Measurements from ENCODE around the gene PPFIA4. TPM values are rescaled to one million over a fixed set of nuclear protein-coding genes. Genes with fewer than 3 reads are reported as not detected.

Gene PPFIA4
- total and polyA plus RNA-seq, 8 donors: 0.09 to 0.82 (median 0.36) TPM

DNA sequence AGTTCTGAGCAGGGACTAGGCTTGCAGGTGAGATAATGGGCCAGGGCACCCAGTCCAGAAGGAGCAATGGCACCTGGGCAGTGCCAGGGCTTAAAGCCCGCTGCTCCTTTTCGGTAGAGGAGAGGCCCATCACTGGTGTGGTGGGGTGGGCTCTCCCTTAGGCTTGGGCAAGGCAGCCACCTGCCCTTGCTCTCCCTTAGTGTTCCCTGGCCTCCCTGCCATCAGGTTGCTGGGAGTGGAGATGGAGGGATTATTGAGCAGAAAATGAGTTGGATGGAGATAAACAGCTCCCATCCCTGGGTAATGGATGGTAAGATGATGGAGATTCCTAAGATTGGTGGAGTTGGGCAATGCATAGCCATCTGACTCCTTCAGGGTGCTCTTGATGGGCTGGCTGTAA is 51.7 kb downstream of the PPFIA4 start:
- DNase-seq (no peak), FAIRE-seq (no peak), ATAC-seq (no peak)
- Histone ChIP-seq H3K27me3 (peaks cover 0 to 7% (median 0%) of the 10 kb centered on the region in 4 donors), H3K4me1 (no peaks in the 10 kb centered on the region), H3K4me3 (no peak overlapping the region), H3K27ac (no peak overlapping the region), H3K36me3 (no peaks in the 10 kb centered on the region), H3K9me3 (no peaks in the 10 kb centered on the region)
- WGBS, 2 donors: 82 to 100% methylated on average over 2 of the region's 2 CpGs
- TF ChIP-seq, protein P1, sequence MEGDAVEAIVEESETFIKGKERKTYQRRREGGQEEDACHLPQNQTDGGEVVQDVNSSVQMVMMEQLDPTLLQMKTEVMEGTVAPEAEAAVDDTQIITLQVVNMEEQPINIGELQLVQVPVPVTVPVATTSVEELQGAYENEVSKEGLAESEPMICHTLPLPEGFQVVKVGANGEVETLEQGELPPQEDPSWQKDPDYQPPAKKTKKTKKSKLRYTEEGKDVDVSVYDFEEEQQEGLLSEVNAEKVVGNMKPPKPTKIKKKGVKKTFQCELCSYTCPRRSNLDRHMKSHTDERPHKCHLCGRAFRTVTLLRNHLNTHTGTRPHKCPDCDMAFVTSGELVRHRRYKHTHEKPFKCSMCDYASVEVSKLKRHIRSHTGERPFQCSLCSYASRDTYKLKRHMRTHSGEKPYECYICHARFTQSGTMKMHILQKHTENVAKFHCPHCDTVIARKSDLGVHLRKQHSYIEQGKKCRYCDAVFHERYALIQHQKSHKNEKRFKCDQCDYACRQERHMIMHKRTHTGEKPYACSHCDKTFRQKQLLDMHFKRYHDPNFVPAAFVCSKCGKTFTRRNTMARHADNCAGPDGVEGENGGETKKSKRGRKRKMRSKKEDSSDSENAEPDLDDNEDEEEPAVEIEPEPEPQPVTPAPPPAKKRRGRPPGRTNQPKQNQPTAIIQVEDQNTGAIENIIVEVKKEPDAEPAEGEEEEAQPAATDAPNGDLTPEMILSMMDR (IDR thresholded peaks at IDR 0.05): no peak
- intact Hi-C loops (cut with DNase I): no loop called here

DNA sequence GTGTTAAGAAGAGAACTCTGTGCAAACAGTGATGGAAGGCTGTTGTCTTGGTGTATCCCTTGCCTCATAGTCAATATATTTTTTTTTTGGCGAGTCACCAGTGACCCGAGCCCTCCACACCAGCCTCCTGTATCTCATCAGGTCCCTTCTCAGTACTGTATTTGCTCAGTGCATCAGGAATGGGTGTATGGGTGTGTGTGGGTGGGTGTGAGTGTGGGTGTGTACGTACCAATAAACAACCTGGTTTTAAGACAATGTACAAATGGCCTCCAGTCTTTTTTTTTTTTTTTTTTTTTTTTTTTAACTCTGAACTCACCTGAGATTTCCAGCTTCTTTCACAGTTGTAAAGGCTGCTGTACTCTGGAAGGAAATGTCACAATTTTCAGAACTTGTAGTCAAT is 52.2 kb downstream of the PPFIA4 start:
- intact Hi-C loops (cut with DNase I): no loop called here
- WGBS, 2 donors: 52 to 73% methylated on average over 3 of the region's 3 CpGs
- TF ChIP-seq, protein P1 (IDR thresholded peaks at IDR 0.05): no peak
- H3K27ac ChIP-seq: no peak overlapping the region
- H3K27me3 ChIP-seq: peaks cover 0 to 7% (median 0%) of the 10 kb centered on the region in 4 donors
- H3K9me3 ChIP-seq: no peaks in the 10 kb centered on the region
- ATAC-seq: no peak
- no peak overlapping the region for H3K4me3 ChIP-seq
- no peak for FAIRE-seq
- no peak for DNase-seq
- H3K36me3 ChIP-seq: no peaks in the 10 kb centered on the region
- no peaks in the 10 kb centered on the region for H3K4me1 ChIP-seq

DNA sequence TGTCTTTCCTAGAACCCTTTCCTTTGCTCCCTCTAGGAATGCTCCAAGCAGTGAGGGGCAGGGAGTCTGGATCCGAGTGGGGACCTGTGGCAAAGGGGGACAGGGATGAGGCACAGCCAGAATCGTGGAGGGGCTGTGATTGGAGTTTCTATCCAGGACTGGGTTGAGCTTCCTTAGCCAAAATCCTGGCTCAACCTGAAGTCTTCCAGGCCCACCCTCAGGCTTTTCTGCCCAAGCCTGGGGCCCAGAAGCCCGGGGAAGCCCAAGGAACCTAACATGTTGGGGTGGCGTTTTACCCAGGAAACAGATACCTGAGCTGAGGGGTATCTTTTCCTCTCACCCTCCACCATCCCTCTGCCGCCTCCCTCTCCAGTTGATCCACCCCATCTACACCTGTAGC is 54.2 kb downstream of the PPFIA4 start:
- no peak for ATAC-seq
- Histone ChIP-seq H3K36me3 (no peaks in the 10 kb centered on the region), H3K9me3 (no peaks in the 10 kb centered on the region), H3K4me3 (no peak overlapping the region), H3K27ac (no peak overlapping the region), H3K4me1 (no peaks in the 10 kb centered on the region), H3K27me3 (peaks cover 0 to 7% (median 0%) of the 10 kb centered on the region in 4 donors)
- no peak for FAIRE-seq
- intact Hi-C loops (cut with DNase I): no loop called here
- no peak for DNase-seq
- TF ChIP-seq, protein P1 (IDR thresholded peaks at IDR 0.05): no peak
- 62 to 69% methylated on average over 5 of the region's 5 CpGs for WGBS, 2 donors

DNA sequence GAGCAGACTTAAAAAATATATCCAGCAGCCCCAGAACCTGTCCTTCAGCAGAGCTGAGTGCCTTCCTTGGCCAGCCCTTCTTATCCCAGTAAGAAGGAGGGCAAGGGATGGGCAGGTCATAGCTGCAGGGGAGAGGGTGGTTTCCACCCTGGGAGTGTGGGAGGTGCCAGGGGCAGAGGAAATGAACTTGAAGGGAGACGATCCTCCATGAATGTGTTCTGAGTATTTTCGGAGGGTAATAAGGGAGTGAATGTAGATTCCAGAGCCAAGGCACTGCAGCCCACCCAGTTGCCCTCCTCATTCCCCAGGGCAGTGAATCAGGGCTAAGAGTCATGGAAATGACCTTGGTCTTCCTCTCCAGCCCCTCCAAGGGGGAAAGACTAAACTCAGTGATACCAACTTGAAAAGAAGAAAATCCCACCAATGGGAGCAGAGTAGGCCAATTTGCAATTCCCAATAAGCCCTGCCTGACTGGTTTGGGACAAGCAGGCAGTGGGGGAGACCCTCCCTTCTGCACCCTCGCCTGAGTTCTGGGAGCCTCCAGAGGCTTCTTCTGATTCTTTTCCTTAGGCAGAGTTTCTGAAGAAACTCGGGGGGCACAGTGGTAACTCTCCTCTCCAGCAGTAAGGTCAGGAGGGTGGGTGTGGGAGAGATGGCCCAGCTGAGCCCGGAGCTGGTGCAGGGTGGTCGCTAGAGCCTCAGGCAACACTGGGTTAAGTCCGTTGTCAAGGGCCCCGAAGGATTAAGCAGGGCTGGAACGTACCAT is 55.4 kb downstream of the PPFIA4 start:
- no peaks in the 10 kb centered on the region for H3K36me3 ChIP-seq
- WGBS, 2 donors: 45 to 47% methylated on average over 9 of the region's 9 CpGs
- H3K4me3 ChIP-seq: no peak overlapping the region
- TF ChIP-seq, protein P1 (IDR thresholded peaks at IDR 0.05): no peak
- peaks cover 0 to 7% (median 0%) of the 10 kb centered on the region in 4 donors for H3K27me3 ChIP-seq
- no peak overlapping the region for H3K27ac ChIP-seq
- H3K4me1 ChIP-seq: no peaks in the 10 kb centered on the region
- no peak for DNase-seq
- ATAC-seq: no peak
- intact Hi-C loops (cut with DNase I): no loop called here
- H3K9me3 ChIP-seq: no peaks in the 10 kb centered on the region
- no peak for FAIRE-seq

DNA sequence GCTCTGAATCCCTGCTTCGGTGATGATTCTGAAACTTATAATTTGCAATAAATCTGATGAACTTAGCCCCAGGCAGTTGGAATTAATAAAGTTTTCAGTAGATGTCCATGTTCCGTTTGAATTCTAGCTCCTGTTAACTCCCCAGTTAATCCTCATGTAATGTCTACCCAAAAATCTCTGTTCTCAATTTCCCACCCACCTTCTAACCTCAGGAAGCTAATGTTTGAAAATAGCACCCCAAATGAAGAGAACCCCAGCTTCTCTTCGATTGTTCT is 55.9 kb downstream of the PPFIA4 start:
- intact Hi-C loops (cut with DNase I): no loop called here
- DNase-seq (no peak), ATAC-seq (no peak), FAIRE-seq (no peak)
- 49 to 68% methylated on average over 3 of the region's 3 CpGs for WGBS, 2 donors
- Histone ChIP-seq H3K27me3 (peaks cover 0 to 2% (median 0%) of the 10 kb centered on the region in 4 donors), H3K9me3 (no peaks in the 10 kb centered on the region), H3K4me1 (no peaks in the 10 kb centered on the region), H3K36me3 (no peaks in the 10 kb centered on the region), H3K4me3 (no peak overlapping the region), H3K27ac (no peak overlapping the region)
- TF ChIP-seq, protein P1 (IDR thresholded peaks at IDR 0.05): no peak
